Measurements from ENCODE around the gene DCTN2. TPM values are rescaled to one million over a fixed set of nuclear protein-coding genes. Genes with fewer than 3 reads are reported as not detected.

The DCTN2 gene
- total and polyA plus RNA-seq, 11 donors = 62.3 to 228 (median 109) TPM

DNA sequence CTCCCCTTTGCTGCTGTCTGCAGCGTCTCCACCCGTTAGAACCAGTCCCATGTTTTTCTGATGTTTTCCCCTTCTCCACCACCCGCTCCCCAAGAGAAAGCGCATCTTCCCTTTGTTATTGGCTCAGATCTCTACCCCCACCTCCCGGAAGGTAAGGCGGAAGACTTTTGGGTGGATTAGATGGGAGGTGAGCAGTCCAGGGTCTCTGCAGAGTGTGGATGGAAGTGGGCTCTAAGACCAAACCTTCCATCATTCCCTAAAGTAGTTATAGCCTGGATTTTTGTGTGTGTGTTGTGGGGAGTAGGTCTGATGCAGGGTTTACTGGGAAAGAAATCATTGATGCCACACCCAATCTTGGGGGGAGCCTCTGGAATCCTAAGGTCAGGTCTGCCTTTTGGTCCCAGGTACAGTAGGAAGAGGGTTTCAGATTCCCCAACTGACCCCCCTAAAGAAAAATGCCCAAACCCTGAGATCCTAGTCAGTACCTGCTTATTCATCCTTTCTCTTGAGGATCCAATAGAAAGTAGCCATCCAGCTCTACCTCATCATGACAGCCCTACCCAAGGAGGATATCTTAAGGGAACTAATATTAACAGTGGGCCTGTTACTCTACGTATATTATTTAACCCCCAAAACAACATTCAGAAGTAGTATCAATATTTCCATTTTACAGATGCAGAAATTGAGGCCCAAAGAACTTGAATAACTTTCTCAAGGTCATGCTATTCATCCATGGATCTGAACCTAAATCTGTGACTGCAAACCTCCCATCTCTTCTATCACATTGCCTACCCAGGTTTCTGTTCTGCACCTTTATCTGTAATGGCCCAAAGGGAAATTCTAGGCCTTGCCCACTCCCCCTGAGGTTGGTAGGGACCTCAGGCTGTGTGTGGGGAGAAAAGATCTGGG is 3.9 kb upstream of the DCTN2 start:
- H3K9me3 ChIP-seq = no peaks in the 10 kb centered on the region
- no peak overlapping the region for H3K4me3 ChIP-seq
- no peak overlapping the region for H3K27ac ChIP-seq
- intact Hi-C loops (cut with DNase I) = no loop called here
- peaks cover 0 to 42% (median 22%) of the 10 kb centered on the region in 9 donors for H3K27me3 ChIP-seq
- ATAC-seq = no peak
- no peaks in the 10 kb centered on the region for H3K36me3 ChIP-seq
- no peak for DNase-seq
- peaks cover 0 to 21% (median 10%) of the 10 kb centered on the region in 12 donors for H3K4me1 ChIP-seq
- TF ChIP-seq, protein P1, sequence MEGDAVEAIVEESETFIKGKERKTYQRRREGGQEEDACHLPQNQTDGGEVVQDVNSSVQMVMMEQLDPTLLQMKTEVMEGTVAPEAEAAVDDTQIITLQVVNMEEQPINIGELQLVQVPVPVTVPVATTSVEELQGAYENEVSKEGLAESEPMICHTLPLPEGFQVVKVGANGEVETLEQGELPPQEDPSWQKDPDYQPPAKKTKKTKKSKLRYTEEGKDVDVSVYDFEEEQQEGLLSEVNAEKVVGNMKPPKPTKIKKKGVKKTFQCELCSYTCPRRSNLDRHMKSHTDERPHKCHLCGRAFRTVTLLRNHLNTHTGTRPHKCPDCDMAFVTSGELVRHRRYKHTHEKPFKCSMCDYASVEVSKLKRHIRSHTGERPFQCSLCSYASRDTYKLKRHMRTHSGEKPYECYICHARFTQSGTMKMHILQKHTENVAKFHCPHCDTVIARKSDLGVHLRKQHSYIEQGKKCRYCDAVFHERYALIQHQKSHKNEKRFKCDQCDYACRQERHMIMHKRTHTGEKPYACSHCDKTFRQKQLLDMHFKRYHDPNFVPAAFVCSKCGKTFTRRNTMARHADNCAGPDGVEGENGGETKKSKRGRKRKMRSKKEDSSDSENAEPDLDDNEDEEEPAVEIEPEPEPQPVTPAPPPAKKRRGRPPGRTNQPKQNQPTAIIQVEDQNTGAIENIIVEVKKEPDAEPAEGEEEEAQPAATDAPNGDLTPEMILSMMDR (IDR thresholded peaks at IDR 0.05) = no peak
- TF ChIP-seq POLR2A (IDR thresholded peaks at IDR 0.05) = no peak
- WGBS, 4 donors = 60 to 71% (median 63%) methylated on average over 7 of the region's 7 CpGs

DNA sequence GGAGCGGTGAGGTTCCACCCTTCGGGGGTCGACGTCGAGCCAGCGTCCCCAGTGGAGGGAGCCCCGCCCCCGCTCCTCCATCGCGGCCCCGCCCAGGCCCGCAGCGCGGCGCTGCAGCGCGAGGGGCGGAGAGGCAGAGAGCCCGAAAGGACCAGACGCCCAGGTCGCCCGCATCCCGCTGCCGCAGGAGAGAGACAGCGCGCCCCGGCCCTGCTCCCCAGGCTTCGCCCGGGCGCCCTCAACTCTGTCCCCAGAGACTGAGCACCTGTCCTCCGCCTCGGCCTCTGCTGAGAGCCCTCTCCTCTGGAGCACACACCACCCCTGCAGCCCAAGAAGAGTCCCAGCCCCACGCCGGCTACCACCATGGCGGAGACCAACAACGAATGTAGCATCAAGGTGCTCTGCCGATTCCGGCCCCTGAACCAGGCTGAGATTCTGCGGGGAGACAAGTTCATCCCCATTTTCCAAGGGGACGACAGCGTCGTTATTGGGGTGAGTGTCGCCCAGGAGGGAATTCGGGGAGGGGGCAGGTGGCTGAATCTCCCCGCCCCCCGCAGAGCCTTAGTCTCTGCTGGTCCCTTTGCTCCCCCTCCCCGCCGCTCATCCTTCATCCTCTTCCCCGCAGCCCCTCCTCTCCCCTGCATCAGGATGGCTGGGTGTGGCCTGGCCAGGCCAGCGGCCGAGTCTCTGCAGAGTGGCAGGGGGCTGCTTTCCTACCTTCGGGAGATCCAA is 3.1 kb upstream of the DCTN2 start, which contains the start of gene KIF5A:
Gene KIF5A, plus strand, starts transcription at position 136 of the 732 bp plus-strand sequence. Its CDS starts 228 bp downstream, at position 364.
- ATAC-seq = no peak
- Histone ChIP-seq H3K9me3 (no peaks in the 10 kb centered on the region), H3K27ac (no peak within 1 kb of the TSS), H3K36me3 (peaks cover 0 to under 1% (median 0%) of the 10 kb centered on the region in 9 donors), H3K4me3 (peak within 1 kb of the TSS in 11 of 12 donors; percentile 14 to 56 (median 43)), H3K27me3 (peaks cover 0 to 42% (median 22%) of the 10 kb centered on the region in 9 donors), H3K4me1 (peaks cover 0 to 29% (median 18%) of the 10 kb centered on the region in 12 donors)
- DNase-seq = peak in 1 of 5 donors; percentile 35
- WGBS, 4 donors = 3 to 4% (median 4%) methylated on average over 35 to 52 of the region's 52 CpGs
- TF ChIP-seq, protein P1 (IDR thresholded peaks at IDR 0.05) = no peak
- no peak for TF ChIP-seq POLR2A (IDR thresholded peaks at IDR 0.05)
- intact Hi-C loops (cut with DNase I) = loop anchor here in 1 of 10 donors (5.0 kb wide), 1 partner anchor 63 kb away; the partner anchor contains the start of gene MARS1

DNA sequence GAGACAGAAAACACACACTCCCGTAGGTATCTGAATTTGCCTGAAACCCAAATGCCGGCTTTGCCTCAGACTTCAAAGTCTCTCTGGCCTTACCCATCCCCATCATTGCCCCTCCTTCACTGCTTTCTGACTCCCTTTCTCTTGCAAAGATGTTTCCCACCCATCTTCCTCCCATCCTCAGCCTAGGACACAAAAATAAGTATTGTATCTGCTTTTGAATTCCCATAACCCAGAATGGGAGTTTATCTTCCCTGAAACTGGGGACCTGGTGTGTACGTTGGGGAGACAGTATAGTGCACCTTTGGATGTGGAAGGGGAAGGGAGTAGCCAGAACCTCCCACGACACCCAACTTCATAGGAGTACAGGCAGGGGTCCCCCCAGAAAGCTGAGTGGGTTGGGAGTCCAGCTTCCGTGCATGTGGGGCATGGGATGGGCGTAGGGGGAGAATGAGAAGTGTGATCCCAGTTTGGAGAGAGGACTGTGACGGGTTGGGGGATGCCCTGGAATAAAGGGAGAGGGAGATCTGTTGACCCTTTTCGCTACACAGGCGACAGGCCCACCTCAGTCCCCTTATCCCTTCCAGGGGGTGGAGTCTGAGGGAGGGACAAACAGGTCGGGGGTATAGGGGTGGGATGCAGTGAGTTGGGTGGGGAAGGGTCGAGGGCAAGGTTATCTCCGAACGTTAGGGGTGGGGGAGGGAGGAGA is 2.4 kb upstream of the DCTN2 start:
- WGBS, 4 donors = 35 to 46% (median 42%) methylated on average over 12 to 13 of the region's 13 CpGs
- Histone ChIP-seq H3K27me3 (peaks cover 0 to 38% (median 22%) of the 10 kb centered on the region in 9 donors), H3K36me3 (peaks cover 0 to 6% (median 0%) of the 10 kb centered on the region in 9 donors), H3K9me3 (no peaks in the 10 kb centered on the region), H3K27ac (no peak overlapping the region), H3K4me3 (peak overlapping the region in 11 of 12 donors; percentile 14 to 56 (median 43)), H3K4me1 (peaks cover 0 to 36% (median 24%) of the 10 kb centered on the region in 12 donors)
- TF ChIP-seq POLR2A (IDR thresholded peaks at IDR 0.05) = no peak
- TF ChIP-seq, protein P1 (IDR thresholded peaks at IDR 0.05) = no peak
- DNase-seq (no peak), ATAC-seq (no peak)
- intact Hi-C loops (cut with DNase I) = loop anchor here in 1 of 10 donors (5.0 kb wide), 1 partner anchor 62 kb away; the partner anchor contains the start of gene MARS1

Data from heart left ventricle (tissue), 16 donors.